DND-41 (cell line): ENCODE data around the gene SAMD13.

Experiments
- ATAC-seq: fragments of 200-7000 bp; cut with Tn5 transposase; 3 replicates; pipeline ENCODE4 v1.9.1; 2021; ENCODE audit warnings: low read depth; ENCODE audit not compliant: insufficient read depth
- DNase-seq: peaks from one replicate; pipeline ENCODE4 v3.0.0-alpha.2; 2020
- H2AFZ ChIP-seq: 2 replicates; pipeline ENCODE4 v1.6.0; 2012; ENCODE audit warnings: low read depth, low read length
- H3K27ac ChIP-seq: 2 replicates; pipeline ENCODE4 v1.5.1; 2012; ENCODE audit warnings: low read length, inconsistent platforms
- H3K27me3 ChIP-seq: fragments of 200-600 bp; sonication (generic); 2 replicates; pipeline ENCODE4 v1.6.0; 2012; ENCODE audit warnings: low read length, mild to moderate bottlenecking, inconsistent platforms; ENCODE audit not compliant: insufficient read depth, poor library complexity
- H3K36me3 ChIP-seq: 2 replicates; pipeline ENCODE4 v1.5.1; 2012; ENCODE audit warnings: low read length, inconsistent platforms; ENCODE audit not compliant: insufficient read depth
- H3K4me1 ChIP-seq: 2 replicates; pipeline ENCODE4 v1.5.1; 2012; ENCODE audit warnings: mild to moderate bottlenecking, low read length; ENCODE audit not compliant: insufficient read depth
- H3K4me2 ChIP-seq: 2 replicates; pipeline ENCODE4 v1.6.0; 2012; ENCODE audit warnings: mild to moderate bottlenecking, moderate library complexity, low read length, inconsistent platforms; ENCODE audit not compliant: insufficient read depth
- H3K4me3 ChIP-seq, 2 experiments: fragments of 200-600 bp in 1 of 2; shearing (Covaris generic) in 1 of 2; 2 replicates each; pipeline ENCODE4 v1.5.1; 2012 to 2016; ENCODE audit warnings: inconsistent platforms in 2 of 2, low read length in 2 of 2, mild to moderate bottlenecking in 2 of 2, low read depth in 1 of 2, moderate library complexity in 1 of 2
- H3K79me2 ChIP-seq: 2 replicates; pipeline ENCODE4 v1.6.0; 2012; ENCODE audit warnings: low read length, inconsistent platforms; ENCODE audit not compliant: insufficient read depth
- H3K9ac ChIP-seq: 2 replicates; pipeline ENCODE4 v1.6.0; 2012; ENCODE audit warnings: low read depth, mild to moderate bottlenecking, inconsistent platforms, low read length, moderate library complexity
- H3K9me3 ChIP-seq: 2 replicates; pipeline ENCODE4 v1.5.1; 2012; ENCODE audit warnings: low read length, moderate library complexity, mild to moderate bottlenecking, inconsistent platforms; ENCODE audit not compliant: insufficient read depth, severe bottlenecking
- H4K20me1 ChIP-seq: 2 replicates; pipeline ENCODE4 v1.6.0; 2012; ENCODE audit warnings: low read length; ENCODE audit not compliant: insufficient read depth
- CTCF ChIP-seq: IDR thresholded peaks from 2 replicates; pipeline ENCODE4 v1.5.1; 2012; ENCODE audit warnings: borderline replicate concordance, low read length, moderate library complexity, mild to moderate bottlenecking; ENCODE audit not compliant: poor library complexity, severe bottlenecking; ENCODE audit errors: extremely low read depth
- EZH2 ChIP-seq: IDR thresholded peaks from 3 replicates; pipeline ENCODE4 v1.6.1; 2012; ENCODE audit warnings: borderline replicate concordance, low read depth, mild to moderate bottlenecking, moderate library complexity, low read length, inconsistent platforms; ENCODE audit not compliant: severe bottlenecking

The SAMD13 gene

GRCh38 chr1:84386716-84387479, 85.4 kb downstream of the SAMD13 start:
- no peak overlapping the region for H3K4me3 ChIP-seq
- no peak for DNase-seq
- H3K36me3 ChIP-seq: no peaks in the 10 kb centered on the region
- TF ChIP-seq EZH2: no peak
- no peak for TF ChIP-seq CTCF
- H3K9ac ChIP-seq: no peak overlapping the region
- no peak overlapping the region for H3K27ac ChIP-seq
- H3K4me2 ChIP-seq: no peak overlapping the region
- H3K4me1 ChIP-seq: no peaks in the 10 kb centered on the region
- H3K79me2 ChIP-seq: no peaks in the 10 kb centered on the region
- H2AFZ ChIP-seq: no peak overlapping the region
- H3K9me3 ChIP-seq: no peaks in the 10 kb centered on the region
- no peaks in the 10 kb centered on the region for H3K27me3 ChIP-seq
- ATAC-seq: no peak
- no peaks in the 10 kb centered on the region for H4K20me1 ChIP-seq

GRCh38 chr1:84387480-84388163, 86.1 kb downstream of the SAMD13 start:
- Histone ChIP-seq H4K20me1 (no peaks in the 10 kb centered on the region), H3K27me3 (no peaks in the 10 kb centered on the region), H3K36me3 (no peaks in the 10 kb centered on the region), H3K4me3 (no peak overlapping the region), H3K79me2 (no peaks in the 10 kb centered on the region), H2AFZ (no peak overlapping the region), H3K9me3 (no peaks in the 10 kb centered on the region), H3K9ac (no peak overlapping the region), H3K4me1 (no peaks in the 10 kb centered on the region), H3K27ac (no peak overlapping the region), H3K4me2 (no peak overlapping the region)
- ATAC-seq (no peak), DNase-seq (no peak)
- TF ChIP-seq EZH2 (no peak), CTCF (peak; percentile 13)

- Histone ChIP-seq H3K4me1 (no peaks in the 10 kb centered on the region), H3K79me2 (no peaks in the 10 kb centered on the region), H3K4me3 (no peak overlapping the region), H3K36me3 (no peaks in the 10 kb centered on the region), H3K9me3 (no peaks in the 10 kb centered on the region), H3K4me2 (no peak overlapping the region), H3K27ac (no peak overlapping the region), H3K9ac (no peak overlapping the region), H3K27me3 (no peaks in the 10 kb centered on the region), H4K20me1 (no peaks in the 10 kb centered on the region), H2AFZ (no peak overlapping the region)
- DNase-seq (no peak), ATAC-seq (no peak)
- TF ChIP-seq CTCF (no peak), EZH2 (no peak)
These were observed 88.7 kb downstream of the SAMD13 start for GRCh38 chr1:84390226-84390625.
